Measurements from ENCODE around the gene KLF11.

The KLF11 gene

DNA sequence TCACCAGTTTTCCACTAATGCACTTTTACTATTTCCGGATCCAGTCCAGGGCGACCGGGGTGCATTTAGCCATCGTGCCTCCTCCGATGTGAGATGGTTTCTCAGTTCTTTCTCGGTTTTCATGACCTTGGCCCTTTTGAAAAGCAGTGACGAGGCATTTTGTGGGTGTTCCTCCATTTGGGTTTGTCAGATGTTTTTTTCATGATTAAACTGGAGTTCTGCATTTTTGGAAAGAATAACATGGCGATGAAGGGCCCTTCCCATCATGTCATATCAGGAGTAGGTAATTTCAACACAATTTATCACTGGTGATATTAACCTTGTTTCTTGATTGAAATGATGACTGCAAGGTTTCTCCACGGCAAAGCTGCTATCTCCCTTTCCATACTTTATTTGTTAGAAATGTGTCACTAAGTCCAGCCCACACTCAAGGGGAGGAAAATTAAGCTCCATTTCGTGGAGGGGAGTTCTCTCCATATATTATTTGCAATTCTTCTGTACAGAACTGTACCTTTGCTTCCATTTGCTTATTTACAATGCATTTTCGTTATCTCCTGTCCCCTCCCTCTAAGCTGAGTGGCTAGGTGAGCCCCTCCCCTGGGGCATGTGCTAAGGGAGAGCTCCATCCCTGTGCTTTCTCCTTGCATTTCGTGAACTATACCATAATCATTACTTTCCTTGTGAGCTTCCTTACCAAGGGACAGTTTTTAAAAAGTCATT, 8.9 kb upstream of the KLF11 start:
- DNase-seq (ENCODE audit: low read depth in 1 of 2, low spot score in 1 of 2), result no peak
- in situ Hi-C loops (cut with HindIII; ENCODE audit: low pct_unique_long_range_greater_than_20kb, low sequenced_read_pairs), result no loop called here
- no peak for TF ChIP-seq JUND (IDR thresholded peaks at IDR 0.05; ENCODE audit: low read depth)

DNA sequence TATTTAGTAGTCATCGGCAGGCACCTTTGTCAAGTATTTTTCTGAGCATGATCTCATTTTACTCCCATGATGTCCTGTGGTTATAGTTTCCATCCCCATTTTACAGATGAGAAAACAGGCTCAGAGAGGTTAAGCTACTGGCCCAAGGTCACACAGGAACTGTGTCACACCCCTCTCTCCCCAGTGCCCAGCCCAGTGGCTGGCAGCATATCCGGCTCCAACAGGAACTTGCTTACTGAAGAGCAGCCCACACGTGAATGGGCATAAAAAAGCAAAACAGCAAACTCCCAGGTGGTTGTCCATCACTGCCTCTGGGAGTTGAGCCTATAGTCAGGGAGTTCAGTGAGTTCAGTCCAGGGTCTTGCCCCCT, 8.3 kb upstream of the KLF11 start:
- in situ Hi-C loops (cut with HindIII; ENCODE audit: low pct_unique_long_range_greater_than_20kb, low sequenced_read_pairs), result no loop called here
- no peak for TF ChIP-seq JUND (IDR thresholded peaks at IDR 0.05; ENCODE audit: low read depth)
- DNase-seq (ENCODE audit: low read depth in 1 of 2, low spot score in 1 of 2), result no peak

DNA sequence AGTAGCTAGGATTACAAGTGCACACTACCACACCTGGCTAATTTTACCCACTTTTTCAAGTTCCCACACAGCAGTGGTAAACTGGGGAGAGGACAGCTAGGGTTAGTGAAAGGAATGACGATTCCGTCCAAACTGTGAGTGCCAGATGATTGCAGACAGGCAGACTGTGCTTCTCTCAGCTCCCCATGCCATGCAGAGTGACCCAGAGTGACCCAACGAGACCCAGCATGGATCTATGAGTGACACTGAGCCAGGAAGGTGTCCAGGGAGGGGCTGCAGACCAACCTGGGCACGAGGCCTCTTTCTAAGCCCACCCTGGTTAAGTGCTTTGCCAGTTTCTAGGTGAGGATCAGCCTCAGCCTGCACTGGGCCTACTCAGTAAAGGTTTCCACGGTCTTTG, 7.7 kb upstream of the KLF11 start:
- in situ Hi-C loops (cut with HindIII; ENCODE audit: low pct_unique_long_range_greater_than_20kb, low sequenced_read_pairs), result no loop called here
- TF ChIP-seq JUND (IDR thresholded peaks at IDR 0.05; ENCODE audit: low read depth), result no peak
- DNase-seq (ENCODE audit: low read depth in 1 of 2, low spot score in 1 of 2), result no peak

GRCh38 chr2:10036095-10036884, 7.1 kb upstream of the KLF11 start:
- in situ Hi-C loops (cut with HindIII; ENCODE audit: low pct_unique_long_range_greater_than_20kb, low sequenced_read_pairs), result no loop called here
- DNase-seq (ENCODE audit: low read depth in 1 of 2, low spot score in 1 of 2), result peak in 1 of 2 experiments; percentile 20
- no peak for TF ChIP-seq JUND (IDR thresholded peaks at IDR 0.05; ENCODE audit: low read depth)

GRCh38 chr2:10038123-10038522, 5.2 kb upstream of the KLF11 start:
- no peak for TF ChIP-seq JUND (IDR thresholded peaks at IDR 0.05; ENCODE audit: low read depth)
- in situ Hi-C loops (cut with HindIII; ENCODE audit: low pct_unique_long_range_greater_than_20kb, low sequenced_read_pairs), result no loop called here
- DNase-seq (ENCODE audit: low read depth in 1 of 2, low spot score in 1 of 2), result no peak

GRCh38 chr2:10038716-10039115, 4.6 kb upstream of the KLF11 start:
- TF ChIP-seq JUND (IDR thresholded peaks at IDR 0.05; ENCODE audit: low read depth), result no peak
- in situ Hi-C loops (cut with HindIII; ENCODE audit: low pct_unique_long_range_greater_than_20kb, low sequenced_read_pairs), result no loop called here

DNA sequence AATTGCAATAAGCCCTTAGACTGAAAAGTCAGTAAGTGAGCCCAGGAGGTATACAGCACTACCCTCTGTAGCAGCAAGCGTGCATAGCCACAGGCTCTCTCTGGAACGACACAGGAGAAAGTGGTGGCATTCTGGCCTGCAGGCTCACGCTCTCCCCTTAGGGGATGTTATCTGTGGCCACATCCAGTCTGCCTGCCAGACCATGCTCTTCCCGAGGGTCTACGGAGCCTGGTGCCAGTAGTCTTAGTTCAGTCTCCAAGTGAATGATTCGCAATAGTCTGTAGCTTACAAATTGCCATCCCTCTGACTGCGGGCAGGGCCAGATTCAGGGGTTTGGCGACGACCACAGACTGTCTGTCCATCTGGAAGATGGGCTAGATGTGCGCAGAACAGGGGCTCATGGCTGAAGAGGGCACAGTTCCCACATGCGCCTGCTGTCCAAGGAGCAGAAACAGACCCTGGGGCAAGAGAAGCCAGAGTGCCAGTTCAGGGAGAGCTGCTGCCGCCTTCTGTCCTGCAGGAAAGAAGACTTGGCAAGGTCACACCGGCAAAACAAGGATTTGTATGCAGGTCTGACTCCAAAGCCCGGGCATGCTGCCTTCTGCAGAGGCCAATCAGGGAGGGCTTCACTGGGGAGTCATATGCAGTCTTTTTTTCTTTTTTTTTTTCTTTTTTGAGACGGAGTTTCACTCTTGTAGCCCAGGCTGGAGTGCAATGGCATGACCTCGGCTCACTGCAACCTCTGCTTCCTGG, 3.5 kb upstream of the KLF11 start:
- no peak for TF ChIP-seq JUND (IDR thresholded peaks at IDR 0.05; ENCODE audit: low read depth)
- peak; percentile 82 for DNase-seq (ENCODE audit: low read depth in 1 of 2, low spot score in 1 of 2)
- in situ Hi-C loops (cut with HindIII; ENCODE audit: low pct_unique_long_range_greater_than_20kb, low sequenced_read_pairs), result no loop called here

More at GRCh38 chr2:10038716-10039115, 4.6 kb upstream of the KLF11 start:
- no peak for DNase-seq (ENCODE audit: low read depth in 1 of 2, low spot score in 1 of 2)

- TF ChIP-seq JUND (IDR thresholded peaks at IDR 0.05; ENCODE audit: low read depth), result no peak
- in situ Hi-C loops (cut with HindIII; ENCODE audit: low pct_unique_long_range_greater_than_20kb, low sequenced_read_pairs), result no loop called here
- no peak for DNase-seq (ENCODE audit: low read depth in 1 of 2, low spot score in 1 of 2)
Observed at GRCh38 chr2:10041711-10042110, 1.6 kb upstream of the KLF11 start.

GRCh38 chr2:10042301-10043161, 819 bp upstream of the KLF11 start:
- no peak for TF ChIP-seq JUND (IDR thresholded peaks at IDR 0.05; ENCODE audit: low read depth)
- DNase-seq (ENCODE audit: low read depth in 1 of 2, low spot score in 1 of 2), result peak in 1 of 2 experiments; percentile 26

GRCh38 chr2:10043906-10044601, 704 bp downstream of the KLF11 start:
- TF ChIP-seq JUND (IDR thresholded peaks at IDR 0.05; ENCODE audit: low read depth), result no peak
- peak; percentile 87 to 95 for DNase-seq (ENCODE audit: low read depth in 1 of 2, low spot score in 1 of 2)
- in situ Hi-C loops (cut with HindIII; ENCODE audit: low pct_unique_long_range_greater_than_20kb, low sequenced_read_pairs), result no loop called here

More at GRCh38 chr2:10042301-10043161, 819 bp upstream of the KLF11 start:
- in situ Hi-C loops (cut with HindIII; ENCODE audit: low pct_unique_long_range_greater_than_20kb, low sequenced_read_pairs), result no loop called here

GRCh38 chr2:10045561-10046355, 2.4 kb downstream of the KLF11 start:
- no peak for DNase-seq (ENCODE audit: low read depth in 1 of 2, low spot score in 1 of 2)
- in situ Hi-C loops (cut with HindIII; ENCODE audit: low pct_unique_long_range_greater_than_20kb, low sequenced_read_pairs), result no loop called here
- no peak for TF ChIP-seq JUND (IDR thresholded peaks at IDR 0.05; ENCODE audit: low read depth)

All from T47D (cell line).